Sciatic nerve (tissue), 1 donor: ENCODE measurements around the gene F2RL3. TPM values are rescaled to one million over a fixed set of nuclear protein-coding genes. Genes with fewer than 3 reads are reported as not detected.

Experiments used
- total RNA-seq: library from RNA; stranded (reverse); fragmentation: NEBNext Ultra II Directional; extraction: Animal tissue kit (Norgen Biotek cat#: 25700); gene quantifications from one replicate; pipeline ENCODE4 v1.2.1, GENCODE V29; 2021
- donor health status: DM: no; HTN: no; CAD: no.

Gene F2RL3
- total RNA-seq, 1 donor from 2014 or later: 2.5 TPM

Other genes starting within 250 kb of the F2RL3 start
- 71.9 TPM for gene SMIM7, start 228.9 kb upstream of the F2RL3 start, total RNA-seq
- 3.5 TPM for gene TMEM38A, start 227.9 kb upstream of the F2RL3 start, total RNA-seq
- 0.22 TPM for gene NWD1, start 169.2 kb upstream of the F2RL3 start, total RNA-seq
- 84.8 TPM for gene SIN3B, start 59.6 kb upstream of the F2RL3 start, total RNA-seq
- gene CPAMD8, start 137.8 kb downstream of the F2RL3 start, total RNA-seq: 9.6 TPM
- 5.9 TPM for gene HAUS8, start 186.5 kb downstream of the F2RL3 start, total RNA-seq
- gene MYO9B, start 186.8 kb downstream of the F2RL3 start, total RNA-seq: 90.7 TPM